Transverse colon (tissue), 4 donors: ENCODE results near the gene CORIN. TPM values are rescaled to one million over a fixed set of nuclear protein-coding genes. Genes with fewer than 3 reads are reported as not detected.

Source experiments
- DNase-seq: peaks from one replicate; pipeline ENCODE4 v3.0.0-alpha.2; 2019
- H3K27ac ChIP-seq, 4 donors: fragments of 200-600 bp; sonication (generic); 2 replicates each; pipeline ENCODE4 v1.5.1; 2016 to 2018; ENCODE audit warnings: inconsistent platforms in 4 of 4
- H3K27me3 ChIP-seq: fragments of 200-600 bp; sonication (generic); 2 replicates; pipeline ENCODE4 v1.5.1; 2017; ENCODE audit warnings: inconsistent platforms
- H3K36me3 ChIP-seq, 4 donors: fragments of 200-600 bp; sonication (generic); 2 replicates each; pipeline ENCODE4 v1.5.1; 2017 to 2019; ENCODE audit warnings: inconsistent platforms in 4 of 4
- H3K4me1 ChIP-seq, 4 donors: fragments of 200-600 bp; sonication (generic); 2 replicates each; pipeline ENCODE4 v1.5.1; 2017 to 2020; ENCODE audit warnings: inconsistent platforms in 4 of 4
- H3K4me3 ChIP-seq, 4 donors: fragments of 200-600 bp; sonication (generic); 1 replicate in 1 of 4; 2 replicates in 3 of 4; pipeline versions ENCODE4 v1.5.1 to v1.6.1; 2017 to 2019; ENCODE audit warnings: inconsistent platforms in 4 of 4
- H3K9me3 ChIP-seq, 2 donors: fragments of 200-600 bp; sonication (generic); 2 replicates each; pipeline ENCODE4 v1.5.1; 2017 to 2019; ENCODE audit warnings: inconsistent platforms in 2 of 2
- CTCF ChIP-seq, 5 experiments: fragments of 200-600 bp in 3 of 5; fragments of 450-650 bp in 2 of 5; sonication (generic) in 3 of 5; IDR thresholded peaks; 1 replicate in 2 of 5; 2 replicates in 3 of 5; pipeline ENCODE4 v1.5.1; 2016 to 2017; ENCODE audit warnings: antibody characterized with exemption in 5 of 5, inconsistent platforms in 3 of 5, mild to moderate bottlenecking in 2 of 5, moderate library complexity in 1 of 5
- EP300 ChIP-seq: sonication (generic); formaldehyde crosslinking; IDR thresholded peaks from one replicate; pipeline ENCODE4 v1.6.1; 2017; ENCODE audit warnings: antibody characterized with exemption, low read depth
- POLR2A ChIP-seq: fragments of 450-650 bp; IDR thresholded peaks from one replicate; pipeline ENCODE4 v1.6.1; 2016; ENCODE audit warnings: antibody characterized with exemption, mild to moderate bottlenecking, moderate library complexity
- POLR2AphosphoS5 ChIP-seq, 3 donors: sonication (generic); formaldehyde crosslinking; IDR thresholded peaks; one replicate each; pipeline ENCODE4 v1.6.1; 2016; ENCODE audit warnings: antibody characterized with exemption in 3 of 3
- WGBS, 2 donors: methylation state at CpG; one replicate each; pipeline ENCODE4 v1.1.5; 2018; ENCODE audit warnings: low coverage in 1 of 2; 5-methylcytosine and 5-hydroxymethylcytosine counted together
- in situ Hi-C, 4 donors: fragments of 200-750 bp; cut with MboI; loops; one replicate each; pipeline versions ENCODE4 v1.15.0 to v1.15.1; 2017; ENCODE audit warnings: low sequenced_read_pairs in 3 of 4, low pct_ligation_motif_present in 1 of 4, low pct_unique_long_range_greater_than_20kb in 1 of 4
- intact Hi-C: fragments of 100-400 bp; cut with DNase I; formaldehyde crosslinking; loops from one replicate; pipeline ENCODE4 v1.15.1; 2023; ENCODE audit warnings: low total_unique reads
- total RNA-seq, 4 donors: library from RNA; depleted of rRNA; stranded (reverse); fragments of >200 nt; gene quantifications; one replicate each; pipeline ENCODE4 v1.1.0, GENCODE V29; 2016

Gene CORIN
- total RNA-seq, 4 donors from 2014 or later = 0.82 to 1.6 TPM; not detected in 2

- TF ChIP-seq POLR2A (no peak), CTCF (IDR thresholded peaks at IDR 0.05) (no peak), EP300 (no peak), POLR2AphosphoS5 (IDR thresholded peaks at IDR 0.05) (no peak)
- WGBS, 2 donors = 71 to 86% methylated on average over 2 of the region's 2 CpGs
- no peaks in the 10 kb centered on the region for H3K9me3 ChIP-seq
Measured at GRCh38 chr4:47827343-47828047, 10.4 kb downstream of the CORIN start.

DNA sequence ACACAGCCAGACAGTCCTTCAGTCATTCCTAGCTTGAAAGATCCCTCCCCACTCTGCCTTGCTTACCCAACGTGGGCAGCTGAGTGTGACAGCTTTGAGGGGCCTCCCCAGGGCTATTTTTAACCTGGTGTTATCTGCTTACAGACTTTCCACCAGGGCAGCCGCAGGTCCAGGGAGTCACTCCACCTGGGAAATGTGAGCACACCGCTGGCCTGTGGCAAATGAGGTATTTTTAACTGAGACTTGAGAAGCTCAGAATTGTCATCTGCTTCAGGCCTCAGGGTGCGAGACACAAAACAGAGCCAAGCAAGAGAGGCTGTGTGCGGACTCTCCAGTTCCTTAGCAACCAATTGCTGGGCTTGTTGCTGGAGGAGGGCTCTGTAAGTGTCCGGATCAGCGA is 13.0 kb downstream of the CORIN start:
- in situ Hi-C loops (loop anchor here in 2 of 4 donors (25.0 kb wide), 2 partner anchors 138 to 163 kb away; no protein-coding TSS in a partner anchor), intact Hi-C loops (no loop called here)
- Histone ChIP-seq H3K27me3 (no peaks in the 10 kb centered on the region), H3K27ac (no peak overlapping the region), H3K36me3 (no peaks in the 10 kb centered on the region), H3K4me1 (no peaks in the 10 kb centered on the region), H3K4me3 (no peak overlapping the region), H3K9me3 (no peaks in the 10 kb centered on the region)
- no peak for TF ChIP-seq CTCF (IDR thresholded peaks at IDR 0.05)
- no peak for TF ChIP-seq POLR2AphosphoS5 (IDR thresholded peaks at IDR 0.05)
- no peak for TF ChIP-seq POLR2A
- TF ChIP-seq EP300 = no peak
- 72% methylated on average over 7 of the region's 7 CpGs; no CpG with 5 or more reads in 1 of the 2 donors for WGBS, 2 donors
- no peak for DNase-seq

More at GRCh38 chr4:47827343-47828047, 10.4 kb downstream of the CORIN start:
- DNase-seq = no peak
- Histone ChIP-seq H3K36me3 (no peaks in the 10 kb centered on the region), H3K4me3 (no peak overlapping the region), H3K4me1 (no peaks in the 10 kb centered on the region), H3K27me3 (no peaks in the 10 kb centered on the region), H3K27ac (no peak overlapping the region)
- intact Hi-C loops (no loop called here), in situ Hi-C loops (loop anchor here in 2 of 4 donors (25.0 kb wide), 2 partner anchors 140 to 165 kb away; no protein-coding TSS in a partner anchor)

GRCh38 chr4:47819178-47819577 is 18.7 kb downstream of the CORIN start:
- Histone ChIP-seq H3K9me3 (no peaks in the 10 kb centered on the region), H3K27me3 (no peaks in the 10 kb centered on the region), H3K36me3 (no peaks in the 10 kb centered on the region), H3K4me1 (no peaks in the 10 kb centered on the region), H3K4me3 (no peak overlapping the region), H3K27ac (no peak overlapping the region)
- DNase-seq = no peak
- 71 to 81% methylated on average over 1 of the region's 1 CpG for WGBS, 2 donors
- in situ Hi-C loops = no loop called here
- TF ChIP-seq EP300 = no peak
- no peak for TF ChIP-seq CTCF (IDR thresholded peaks at IDR 0.05)
- no peak for TF ChIP-seq POLR2AphosphoS5 (IDR thresholded peaks at IDR 0.05)
- TF ChIP-seq POLR2A = no peak
- intact Hi-C loops = no loop called here

DNA sequence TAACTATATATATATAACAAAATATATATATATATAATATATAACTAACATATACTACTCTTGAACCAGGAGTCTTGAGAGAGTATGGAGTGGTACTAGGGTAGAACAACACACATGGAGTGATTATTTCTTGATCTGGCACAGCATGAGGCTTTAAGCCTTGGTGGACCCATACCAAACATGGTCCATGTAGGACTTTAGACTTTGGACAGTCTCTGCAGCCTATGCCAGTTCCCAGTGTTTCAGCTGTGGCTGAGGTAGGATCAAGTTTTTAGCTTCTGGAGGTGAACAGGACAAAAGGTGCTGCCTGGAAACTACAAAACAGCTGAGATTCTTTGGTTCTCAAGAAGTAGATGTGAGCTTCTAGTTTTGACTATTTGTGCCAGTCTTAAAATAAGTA is 20.6 kb downstream of the CORIN start:
- Histone ChIP-seq H3K4me1 (no peaks in the 10 kb centered on the region), H3K9me3 (no peaks in the 10 kb centered on the region), H3K4me3 (no peak overlapping the region), H3K36me3 (no peaks in the 10 kb centered on the region), H3K27ac (no peak overlapping the region), H3K27me3 (no peaks in the 10 kb centered on the region)
- TF ChIP-seq POLR2A = no peak
- TF ChIP-seq POLR2AphosphoS5 (IDR thresholded peaks at IDR 0.05) = no peak
- no peak for TF ChIP-seq CTCF (IDR thresholded peaks at IDR 0.05)
- in situ Hi-C loops = no loop called here
- intact Hi-C loops = no loop called here
- DNase-seq = no peak
